Fibroblast of mammary gland (primary cell): ENCODE data around the gene MSANTD3.
A peak's percentile ranks its signal among the peaks of the same experiment; 100 is the strongest.

ENCODE experiments used
- DNase-seq: peaks from one replicate; pipeline ENCODE4 v3.0.0-alpha.2; 2010; ENCODE audit warnings: low read depth
- H3K4me3 ChIP-seq: 2 replicates; pipeline ENCODE4 v1.5.1; 2011; ENCODE audit warnings: low read depth, mild to moderate bottlenecking, low read length, moderate library complexity; ENCODE audit not compliant: control insufficient read depth
- CTCF ChIP-seq: conservative IDR thresholded peaks from 2 replicates; pipeline ENCODE4 v1.5.1; 2011; ENCODE audit warnings: low read depth, low read length, inconsistent platforms; ENCODE audit not compliant: control insufficient read depth, insufficient read depth

Gene MSANTD3

GRCh38 chr9:100485196-100485595, 58.3 kb downstream of the MSANTD3 start:
- H3K4me3 ChIP-seq: no peak overlapping the region
- no peak for TF ChIP-seq CTCF
- no peak for DNase-seq

GRCh38 chr9:100486479-100487176, 59.7 kb downstream of the MSANTD3 start:
- DNase-seq: no peak
- no peak overlapping the region for H3K4me3 ChIP-seq
- no peak for TF ChIP-seq CTCF

DNA sequence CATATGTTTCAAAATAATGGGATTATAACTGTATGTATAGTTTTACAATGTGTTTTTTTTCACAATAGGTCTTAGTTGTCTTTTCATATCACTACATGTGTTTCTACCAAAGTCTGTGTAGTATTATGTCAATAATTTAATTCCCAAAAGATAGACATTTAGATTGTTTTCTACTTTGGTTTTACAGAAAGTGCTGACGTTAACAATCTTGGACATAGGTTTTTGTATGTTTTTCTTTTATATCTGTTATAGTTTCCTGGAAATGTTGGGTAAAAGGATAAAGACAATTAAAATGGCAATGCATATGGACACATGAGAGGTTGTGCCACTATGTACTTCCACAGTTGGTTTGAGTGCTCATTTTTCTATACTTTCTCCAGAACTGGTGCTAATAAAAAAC, 61.2 kb downstream of the MSANTD3 start:
- no peak for DNase-seq
- H3K4me3 ChIP-seq: no peak overlapping the region
- no peak for TF ChIP-seq CTCF

GRCh38 chr9:100489836-100490235, 62.9 kb downstream of the MSANTD3 start:
- H3K4me3 ChIP-seq: no peak overlapping the region
- no peak for TF ChIP-seq CTCF
- no peak for DNase-seq

DNA sequence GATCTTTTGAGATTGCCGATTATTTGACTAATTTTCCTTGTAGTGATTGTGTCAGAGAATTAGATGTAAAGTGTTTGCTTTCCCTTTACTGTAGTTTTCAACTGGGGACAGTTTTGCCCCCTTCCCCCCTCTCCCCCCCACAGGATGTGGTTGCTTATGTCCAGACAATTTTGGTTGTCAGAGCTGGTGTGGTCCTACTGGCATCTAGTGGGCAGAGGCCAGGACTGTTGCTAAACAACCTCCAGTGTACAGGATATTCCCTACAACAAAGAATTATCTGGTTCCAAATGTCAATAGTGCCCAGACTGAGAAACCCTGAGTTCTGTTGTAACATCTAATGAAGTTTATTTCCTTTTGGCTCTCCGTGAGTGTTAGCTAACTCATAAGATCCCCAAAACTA, 66.0 kb downstream of the MSANTD3 start:
- peak; percentile 40 for TF ChIP-seq CTCF
- H3K4me3 ChIP-seq: no peak overlapping the region
- DNase-seq: peak; percentile 52

DNA sequence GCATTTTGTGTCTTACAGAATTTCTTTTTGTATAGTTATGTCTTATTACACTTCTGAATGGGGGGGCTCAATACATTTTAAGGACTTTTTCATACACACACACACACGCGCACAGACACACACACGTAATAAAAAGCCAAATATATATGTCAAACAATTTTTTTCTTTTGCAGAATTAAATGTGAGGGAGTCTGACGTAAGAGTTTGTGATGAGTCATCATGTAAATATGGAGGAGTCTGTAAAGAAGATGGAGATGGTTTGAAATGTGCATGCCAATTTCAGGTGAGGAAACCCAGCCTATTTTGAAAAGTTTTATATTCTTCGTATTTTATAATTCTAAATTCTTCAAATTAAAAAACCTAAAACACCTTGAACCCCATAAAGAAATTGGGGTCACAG, 71.6 kb downstream of the MSANTD3 start:
- no peak overlapping the region for H3K4me3 ChIP-seq
- TF ChIP-seq CTCF: no peak
- DNase-seq: peak; percentile 34

DNA sequence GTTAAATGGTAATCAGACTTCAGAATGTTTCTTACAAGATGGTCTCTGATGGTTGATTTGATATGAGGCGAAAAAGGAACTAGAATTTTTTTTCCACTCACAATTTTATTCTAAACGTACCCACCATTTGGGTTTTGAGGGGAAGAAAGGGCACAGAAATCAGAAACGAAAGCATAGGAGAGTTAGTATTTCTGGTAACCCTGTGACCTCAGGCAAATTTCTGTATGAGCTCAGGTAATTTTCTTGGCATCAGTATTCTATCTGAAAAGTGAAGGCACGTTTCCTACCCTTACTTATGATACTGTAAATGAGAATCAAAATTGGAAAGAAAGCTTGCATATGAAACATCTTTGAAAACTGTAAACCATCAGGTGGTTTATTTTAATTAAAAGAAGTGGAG, 72.5 kb downstream of the MSANTD3 start:
- DNase-seq: no peak
- H3K4me3 ChIP-seq: no peak overlapping the region
- no peak for TF ChIP-seq CTCF
